Measurements from ENCODE around the gene ASB13.

GRCh38 chr10:5711642-5712041 is 45.2 kb upstream of the ASB13 start:
- no peak for TF ChIP-seq ZZZ3 (IDR thresholded peaks at IDR 0.05; ENCODE audit: control insufficient read depth, insufficient read length, low read depth)
- no peak for TF ChIP-seq CTCF (IDR thresholded peaks at IDR 0.05 in 2 of 3, conservative IDR thresholded peaks at IDR 0.05 in 1 of 3; ENCODE audit: control insufficient read depth in 2 of 3, extremely low read depth in 1 of 3, insufficient read depth in 1 of 3, low read depth in 3 of 3, low read length in 3 of 3)
- TF ChIP-seq ZNF274 (IDR thresholded peaks at IDR 0.05; ENCODE audit: insufficient read depth, insufficient read length), result no peak
- no peak for TF ChIP-seq EP300 (IDR thresholded peaks at IDR 0.05; ENCODE audit: borderline replicate concordance in 1 of 2, control insufficient read depth in 1 of 2, low read depth in 2 of 2, low read length in 2 of 2)
- no peak for TF ChIP-seq EGR1 (IDR thresholded peaks at IDR 0.05; ENCODE audit: borderline replicate concordance in 1 of 2, low read depth in 2 of 2, low read length in 2 of 2)
- TF ChIP-seq RCOR1 (conservative IDR thresholded peaks at IDR 0.05; ENCODE audit: low read depth, low read length), result no peak
- no peak for TF ChIP-seq EED (IDR thresholded peaks at IDR 0.05; ENCODE audit: low read depth)
- no peak for TF ChIP-seq SKIL (IDR thresholded peaks at IDR 0.05; ENCODE audit: low read depth, poor library complexity, severe bottlenecking)
- TF ChIP-seq KLF5 (IDR thresholded peaks at IDR 0.05; ENCODE audit: partially characterized antibody), result no peak
- no peak for TF ChIP-seq POLR2AphosphoS2 (IDR thresholded peaks at IDR 0.05; ENCODE audit: low read depth, low read length)
- no peak for TF ChIP-seq POLR2A (IDR thresholded peaks at IDR 0.05; ENCODE audit: low read depth, low read length)
- no peak for TF ChIP-seq KDM1A (IDR thresholded peaks at IDR 0.05; ENCODE audit: borderline replicate concordance)
- TF ChIP-seq USF2 (IDR thresholded peaks at IDR 0.05; ENCODE audit: borderline replicate concordance, low read depth, low read length), result no peak
- TF ChIP-seq CUX1 (IDR thresholded peaks at IDR 0.05; ENCODE audit: insufficient replicate concordance, low read depth, low read length), result no peak
